Measurements from ENCODE around the gene KIF3B. TPM values are rescaled to one million over a fixed set of nuclear protein-coding genes. Genes with fewer than 3 reads are reported as not detected.
A peak's percentile ranks its signal among the peaks of the same experiment; 100 is the strongest.

KIF3B gene
- total RNA-seq, 1 experiment from 2014 or later = 15.7 TPM

DNA sequence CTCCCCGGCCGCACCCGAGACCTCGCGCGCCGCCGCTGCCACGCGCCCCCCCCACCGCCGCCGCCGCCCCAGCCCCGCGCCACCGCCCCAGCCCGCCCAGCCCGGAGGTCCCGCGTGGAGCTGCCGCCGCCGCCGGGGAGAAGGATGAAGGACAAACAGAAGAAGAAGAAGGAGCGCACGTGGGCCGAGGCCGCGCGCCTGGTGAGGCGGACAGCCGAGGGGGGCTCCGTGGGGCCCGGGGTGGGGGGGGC lies 81.1 kb downstream of the KIF3B start:
- peak overlapping the region; percentile 80 for H3K27ac ChIP-seq (ENCODE audit: low read length)
- H3K79me2 ChIP-seq (ENCODE audit: low read length) = peaks cover 55% of the 10 kb centered on the region
- no peaks in the 10 kb centered on the region for H3K36me3 ChIP-seq (ENCODE audit: insufficient read depth, low read length)
- no peak for DNase-seq
- peaks cover 78% of the 10 kb centered on the region for H3K4me1 ChIP-seq (ENCODE audit: low read length)
- no peaks in the 10 kb centered on the region for H3K9me2 ChIP-seq (replicated peaks; ENCODE audit: insufficient read depth, low read length)
- H3K27me3 ChIP-seq (ENCODE audit: low read length) = no peaks in the 10 kb centered on the region
- peak overlapping the region; percentile 98 for H3K4me2 ChIP-seq (ENCODE audit: low read depth, low read length, poor library complexity, severe bottlenecking)
- H3K9me3 ChIP-seq (ENCODE audit: low read length) = no peaks in the 10 kb centered on the region
- H3K4me3 ChIP-seq (ENCODE audit: low read length) = peak overlapping the region; percentile 74
- H2AFZ ChIP-seq (ENCODE audit: low read length) = no peak overlapping the region
- H3K9ac ChIP-seq (ENCODE audit: low read length) = peak overlapping the region; percentile 82
- H4K20me1 ChIP-seq (ENCODE audit: insufficient read depth, low read depth, low read length) = peaks cover 4% of the 10 kb centered on the region; the same call in 1 of the 2 replicates

DNA sequence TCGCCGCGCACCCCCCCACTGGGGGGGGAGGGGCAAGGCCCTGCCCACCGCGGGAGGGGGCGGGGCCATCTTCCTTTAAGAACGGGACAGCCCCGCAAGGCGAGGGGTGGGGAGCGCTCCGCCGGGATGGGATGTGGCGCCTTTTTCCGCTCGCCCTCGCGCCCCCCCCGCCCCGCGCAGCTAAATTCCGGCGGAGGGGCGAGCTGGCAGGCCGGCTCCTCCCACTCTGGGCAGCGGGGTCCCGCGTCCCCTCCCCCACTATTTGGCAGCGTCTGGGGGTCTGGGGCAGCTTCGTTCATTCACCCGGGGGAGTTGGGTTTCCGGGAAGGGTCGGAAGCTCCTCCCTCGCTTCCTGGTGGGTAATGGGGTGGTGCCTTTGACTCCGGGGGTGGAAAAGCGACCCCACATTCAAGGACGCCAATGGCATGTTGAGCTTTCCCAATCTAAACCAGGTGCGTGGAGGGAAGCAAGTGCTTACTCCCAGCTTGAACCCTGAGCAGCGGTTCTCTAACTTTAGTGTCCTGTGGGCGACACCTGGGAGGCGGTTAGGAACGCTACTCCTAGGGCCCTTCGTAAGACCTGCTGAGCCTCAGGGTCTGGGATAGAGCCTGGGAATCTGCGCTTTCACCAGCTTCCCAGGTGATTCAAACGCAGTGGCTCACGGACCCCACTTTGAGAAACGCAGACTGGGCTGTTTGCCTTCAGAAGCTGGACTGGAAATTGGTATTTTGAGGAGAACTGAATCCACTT lies 81.6 kb downstream of the KIF3B start:
- peak; percentile 84 for DNase-seq
- Histone ChIP-seq H3K27me3 (ENCODE audit: low read length) (no peaks in the 10 kb centered on the region), H4K20me1 (ENCODE audit: insufficient read depth, low read depth, low read length) (peaks cover 6% of the 10 kb centered on the region; the same call in 1 of the 2 replicates), H3K9me3 (ENCODE audit: low read length) (no peaks in the 10 kb centered on the region), H3K9ac (ENCODE audit: low read length) (peak overlapping the region; percentile 82), H3K79me2 (ENCODE audit: low read length) (peaks cover 60% of the 10 kb centered on the region), H3K9me2 (replicated peaks; ENCODE audit: insufficient read depth, low read length) (no peaks in the 10 kb centered on the region), H3K4me3 (ENCODE audit: low read length) (peak overlapping the region; percentile 74), H3K36me3 (ENCODE audit: insufficient read depth, low read length) (no peaks in the 10 kb centered on the region), H3K27ac (ENCODE audit: low read length) (peak overlapping the region; percentile 80), H2AFZ (ENCODE audit: low read length) (no peak overlapping the region), H3K4me2 (ENCODE audit: low read depth, low read length, poor library complexity, severe bottlenecking) (peak overlapping the region; percentile 98), H3K4me1 (ENCODE audit: low read length) (peaks cover 80% of the 10 kb centered on the region)

DNA sequence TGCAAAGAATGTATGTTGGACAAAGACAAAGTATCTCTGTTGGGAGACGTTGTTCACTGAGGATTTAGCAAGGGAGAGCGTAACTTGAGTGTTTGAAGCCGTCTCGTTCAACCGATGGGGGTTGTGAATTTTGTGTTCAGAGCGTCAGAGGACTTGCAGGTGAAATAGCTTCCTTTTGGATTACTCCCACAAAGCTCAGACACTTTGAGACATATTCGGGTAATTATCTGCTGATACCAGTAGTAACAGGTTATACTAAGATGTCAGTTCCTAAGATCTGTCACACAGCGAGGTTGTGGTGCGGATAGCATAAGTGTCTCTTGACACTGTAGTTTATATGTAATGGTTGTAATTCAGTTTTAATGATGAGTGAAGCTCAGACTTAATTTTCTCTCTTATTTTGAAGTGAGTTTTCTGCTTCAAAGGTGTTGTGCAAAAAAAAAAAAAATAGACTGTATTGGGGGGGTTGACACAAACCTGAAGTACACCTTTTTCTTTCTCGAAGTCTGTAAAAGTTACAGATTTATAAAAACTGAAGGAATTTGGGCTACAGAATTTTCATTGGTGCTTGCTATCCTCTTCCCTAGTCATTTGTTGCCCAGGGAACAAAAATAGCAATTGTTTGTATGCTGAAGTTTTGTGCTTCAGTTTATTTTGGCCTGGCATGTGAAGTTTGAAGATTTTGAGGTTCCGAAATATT lies 82.3 kb downstream of the KIF3B start:
- peaks cover 80% of the 10 kb centered on the region for H3K4me1 ChIP-seq (ENCODE audit: low read length)
- DNase-seq = peak; percentile 59
- H3K27ac ChIP-seq (ENCODE audit: low read length) = peak overlapping the region; percentile 80
- no peaks in the 10 kb centered on the region for H3K9me3 ChIP-seq (ENCODE audit: low read length)
- peak overlapping the region; percentile 82 for H3K9ac ChIP-seq (ENCODE audit: low read length)
- H2AFZ ChIP-seq (ENCODE audit: low read length) = no peak overlapping the region
- H4K20me1 ChIP-seq (ENCODE audit: insufficient read depth, low read depth, low read length) = peaks cover 6% of the 10 kb centered on the region; the same call in 1 of the 2 replicates
- H3K9me2 ChIP-seq (replicated peaks; ENCODE audit: insufficient read depth, low read length) = no peaks in the 10 kb centered on the region
- H3K27me3 ChIP-seq (ENCODE audit: low read length) = no peaks in the 10 kb centered on the region
- H3K36me3 ChIP-seq (ENCODE audit: insufficient read depth, low read length) = no peaks in the 10 kb centered on the region
- peak overlapping the region; percentile 98 for H3K4me2 ChIP-seq (ENCODE audit: low read depth, low read length, poor library complexity, severe bottlenecking)
- H3K79me2 ChIP-seq (ENCODE audit: low read length) = peaks cover 67% of the 10 kb centered on the region
- peak overlapping the region; percentile 74 for H3K4me3 ChIP-seq (ENCODE audit: low read length)

DNA sequence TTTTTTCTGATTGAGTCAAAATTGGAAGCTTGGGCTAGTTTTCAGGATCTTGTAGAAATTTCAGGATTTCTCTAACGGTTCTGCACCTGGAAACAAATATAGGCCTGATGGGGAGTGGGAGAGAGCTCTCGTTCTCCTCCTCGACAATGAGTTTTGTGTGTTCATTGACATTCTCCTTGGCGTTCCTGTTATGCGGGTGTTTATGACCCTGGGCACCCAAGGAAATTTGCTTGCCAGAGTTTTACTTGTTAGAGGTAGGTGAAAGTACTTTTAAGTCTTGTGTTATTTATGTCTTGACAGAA lies 82.8 kb downstream of the KIF3B start:
- Histone ChIP-seq H3K9me3 (ENCODE audit: low read length) (no peaks in the 10 kb centered on the region), H3K27me3 (ENCODE audit: low read length) (no peaks in the 10 kb centered on the region), H3K9ac (ENCODE audit: low read length) (peak overlapping the region; percentile 82), H3K4me1 (ENCODE audit: low read length) (peaks cover 80% of the 10 kb centered on the region), H3K79me2 (ENCODE audit: low read length) (peaks cover 72% of the 10 kb centered on the region), H4K20me1 (ENCODE audit: insufficient read depth, low read depth, low read length) (peaks cover 6% of the 10 kb centered on the region; the same call in 1 of the 2 replicates), H2AFZ (ENCODE audit: low read length) (no peak overlapping the region), H3K4me3 (ENCODE audit: low read length) (peak overlapping the region; percentile 74), H3K9me2 (replicated peaks; ENCODE audit: insufficient read depth, low read length) (no peaks in the 10 kb centered on the region), H3K4me2 (ENCODE audit: low read depth, low read length, poor library complexity, severe bottlenecking) (peak overlapping the region; percentile 98), H3K36me3 (ENCODE audit: insufficient read depth, low read length) (no peaks in the 10 kb centered on the region), H3K27ac (ENCODE audit: low read length) (peak overlapping the region; percentile 80)
- no peak for DNase-seq

DNA sequence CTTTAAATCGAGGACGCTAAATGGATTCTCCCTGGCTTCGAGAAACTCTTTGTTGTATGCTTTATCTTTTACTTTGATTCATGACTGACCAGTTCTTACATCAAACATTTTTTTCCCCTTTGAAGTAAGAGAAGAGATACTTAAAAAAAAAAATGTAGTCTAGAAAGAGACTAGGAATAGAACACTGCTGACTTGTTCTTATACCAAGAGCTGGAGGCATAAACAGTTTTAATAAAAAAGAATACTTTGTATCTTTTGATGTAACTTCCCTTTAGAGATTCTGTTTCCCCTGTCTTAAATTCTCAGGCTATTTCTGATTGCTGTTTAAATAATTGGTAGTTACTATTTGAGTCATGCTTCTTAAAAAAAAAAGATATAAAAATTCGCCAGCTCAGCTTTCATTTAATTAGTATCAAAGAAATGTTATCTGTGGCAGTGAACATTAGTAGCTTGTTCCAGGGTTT lies 85.5 kb downstream of the KIF3B start:
- Histone ChIP-seq H2AFZ (ENCODE audit: low read length) (no peak overlapping the region), H3K36me3 (ENCODE audit: insufficient read depth, low read length) (no peaks in the 10 kb centered on the region), H3K79me2 (ENCODE audit: low read length) (peaks cover 93% of the 10 kb centered on the region), H4K20me1 (ENCODE audit: insufficient read depth, low read depth, low read length) (peaks cover 6% of the 10 kb centered on the region; the same call in 1 of the 2 replicates), H3K27me3 (ENCODE audit: low read length) (no peaks in the 10 kb centered on the region), H3K4me3 (ENCODE audit: low read length) (no peak overlapping the region), H3K9me2 (replicated peaks; ENCODE audit: insufficient read depth, low read length) (no peaks in the 10 kb centered on the region), H3K9ac (ENCODE audit: low read length) (peak overlapping the region; percentile 8; the same call in 1 of the 2 replicates), H3K9me3 (ENCODE audit: low read length) (no peaks in the 10 kb centered on the region), H3K4me1 (ENCODE audit: low read length) (peaks cover 84% of the 10 kb centered on the region), H3K27ac (ENCODE audit: low read length) (peak overlapping the region; percentile 71), H3K4me2 (ENCODE audit: low read depth, low read length, poor library complexity, severe bottlenecking) (peak overlapping the region; percentile 56)
- peak; percentile 42 for DNase-seq

DNA sequence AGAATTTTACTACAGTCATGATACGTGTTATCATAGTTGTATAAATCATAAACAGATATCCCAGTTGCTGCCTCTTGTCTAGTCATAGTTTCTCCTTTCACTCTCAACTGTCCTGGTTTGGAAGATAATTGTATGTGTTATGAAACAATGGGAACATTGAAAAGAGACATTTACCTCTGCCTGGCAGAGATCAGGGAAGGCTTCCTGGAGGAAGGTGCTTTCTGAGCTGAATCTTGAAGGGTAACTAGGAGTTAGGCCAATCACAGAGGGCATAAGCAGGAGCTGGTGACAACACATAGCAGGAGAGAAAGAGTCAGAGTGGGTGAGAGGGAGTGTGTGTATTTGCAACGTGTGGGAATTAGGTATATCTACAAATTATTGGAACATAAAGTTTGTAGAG lies 86.0 kb downstream of the KIF3B start:
- H3K4me1 ChIP-seq (ENCODE audit: low read length) = peaks cover 90% of the 10 kb centered on the region
- H3K4me3 ChIP-seq (ENCODE audit: low read length) = no peak overlapping the region
- DNase-seq = no peak
- H3K4me2 ChIP-seq (ENCODE audit: low read depth, low read length, poor library complexity, severe bottlenecking) = peak overlapping the region; percentile 56
- no peaks in the 10 kb centered on the region for H3K36me3 ChIP-seq (ENCODE audit: insufficient read depth, low read length)
- no peak overlapping the region for H2AFZ ChIP-seq (ENCODE audit: low read length)
- H3K9ac ChIP-seq (ENCODE audit: low read length) = peak overlapping the region; percentile 8; the same call in 1 of the 2 replicates
- no peaks in the 10 kb centered on the region for H3K9me3 ChIP-seq (ENCODE audit: low read length)
- H3K27me3 ChIP-seq (ENCODE audit: low read length) = no peaks in the 10 kb centered on the region
- peaks cover 98% of the 10 kb centered on the region for H3K79me2 ChIP-seq (ENCODE audit: low read length)
- H3K9me2 ChIP-seq (replicated peaks; ENCODE audit: insufficient read depth, low read length) = no peaks in the 10 kb centered on the region
- peak overlapping the region; percentile 71 for H3K27ac ChIP-seq (ENCODE audit: low read length)
- H4K20me1 ChIP-seq (ENCODE audit: insufficient read depth, low read depth, low read length) = peaks cover 6% of the 10 kb centered on the region; the same call in 1 of the 2 replicates

DNA sequence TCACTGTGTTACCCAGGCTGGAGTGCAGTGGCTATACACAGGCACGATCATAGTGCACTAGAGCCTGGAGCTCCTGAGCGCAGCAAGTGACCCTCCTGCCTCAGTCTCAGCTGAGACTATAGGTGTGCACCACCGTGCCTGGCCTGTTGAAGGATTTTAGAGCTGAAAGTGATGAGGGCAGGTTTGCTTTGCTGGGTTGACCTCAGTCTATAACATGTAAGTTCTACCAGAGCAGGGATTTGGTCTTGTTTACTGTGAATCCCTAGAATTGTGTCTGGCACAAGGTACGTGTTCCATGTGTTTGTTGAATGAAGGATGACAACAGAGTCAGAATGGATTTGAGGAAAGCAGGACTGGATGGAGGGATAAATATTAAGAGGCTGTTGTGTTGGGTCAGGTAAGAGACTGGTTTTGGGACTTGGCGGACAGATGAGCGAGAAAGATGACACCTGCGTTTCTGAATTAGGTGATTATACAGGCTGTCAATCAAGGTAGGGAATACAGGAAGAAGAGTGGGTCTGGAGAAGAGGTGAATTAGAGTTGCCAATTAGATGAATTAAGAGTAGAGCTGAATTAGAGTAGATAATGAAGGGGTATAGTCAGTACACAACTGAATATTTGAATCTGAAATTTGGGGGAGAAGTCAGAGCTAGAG lies 87.2 kb downstream of the KIF3B start:
- H3K27me3 ChIP-seq (ENCODE audit: low read length) = no peaks in the 10 kb centered on the region
- no peaks in the 10 kb centered on the region for H3K9me3 ChIP-seq (ENCODE audit: low read length)
- peak overlapping the region; percentile 64 for H3K4me2 ChIP-seq (ENCODE audit: low read depth, low read length, poor library complexity, severe bottlenecking)
- peaks cover 8% of the 10 kb centered on the region; the same call in 1 of the 2 replicates for H3K36me3 ChIP-seq (ENCODE audit: insufficient read depth, low read length)
- H2AFZ ChIP-seq (ENCODE audit: low read length) = no peak overlapping the region
- peaks cover 99% of the 10 kb centered on the region for H3K79me2 ChIP-seq (ENCODE audit: low read length)
- H3K4me3 ChIP-seq (ENCODE audit: low read length) = no peak overlapping the region
- H3K27ac ChIP-seq (ENCODE audit: low read length) = peak overlapping the region; percentile 71
- no peaks in the 10 kb centered on the region for H3K9me2 ChIP-seq (replicated peaks; ENCODE audit: insufficient read depth, low read length)
- peaks cover 6% of the 10 kb centered on the region; the same call in 1 of the 2 replicates for H4K20me1 ChIP-seq (ENCODE audit: insufficient read depth, low read depth, low read length)
- no peak for DNase-seq
- H3K4me1 ChIP-seq (ENCODE audit: low read length) = peaks cover 97% of the 10 kb centered on the region
- no peak overlapping the region; the same call in 1 of the 2 replicates for H3K9ac ChIP-seq (ENCODE audit: low read length)

DNA sequence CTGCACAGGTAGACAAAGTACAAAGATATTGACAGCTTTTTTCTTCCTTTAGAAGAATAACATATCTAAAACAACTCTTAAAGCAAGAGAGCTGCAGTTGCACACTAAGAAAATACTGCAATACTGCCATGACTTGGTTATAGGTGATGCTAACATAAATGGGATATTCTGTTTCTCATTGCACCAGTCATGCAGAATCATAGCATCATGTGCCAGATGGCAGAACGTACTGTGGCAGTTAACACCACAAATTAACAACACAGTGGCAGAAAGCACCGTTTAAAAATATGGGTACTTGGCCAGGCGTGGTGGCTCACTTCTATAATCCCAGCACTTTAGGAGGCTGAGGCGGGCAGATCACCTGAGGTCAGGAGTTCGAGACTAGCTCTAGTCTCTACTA lies 88.1 kb downstream of the KIF3B start:
- H3K27ac ChIP-seq (ENCODE audit: low read length) = peak overlapping the region; percentile 80
- H2AFZ ChIP-seq (ENCODE audit: low read length) = no peak overlapping the region
- H3K4me1 ChIP-seq (ENCODE audit: low read length) = peaks cover 88% of the 10 kb centered on the region
- H4K20me1 ChIP-seq (ENCODE audit: insufficient read depth, low read depth, low read length) = peaks cover 6% of the 10 kb centered on the region; the same call in 1 of the 2 replicates
- no peaks in the 10 kb centered on the region for H3K9me2 ChIP-seq (replicated peaks; ENCODE audit: insufficient read depth, low read length)
- DNase-seq = no peak
- peaks cover 16% of the 10 kb centered on the region; the same call in 1 of the 2 replicates for H3K36me3 ChIP-seq (ENCODE audit: insufficient read depth, low read length)
- no peak overlapping the region for H3K4me3 ChIP-seq (ENCODE audit: low read length)
- H3K4me2 ChIP-seq (ENCODE audit: low read depth, low read length, poor library complexity, severe bottlenecking) = peak overlapping the region; percentile 64
- peaks cover 99% of the 10 kb centered on the region for H3K79me2 ChIP-seq (ENCODE audit: low read length)
- H3K9ac ChIP-seq (ENCODE audit: low read length) = 0 out of 2 replicates have a peak overlapping the region, but pooled peaks have one; percentile 7
- H3K27me3 ChIP-seq (ENCODE audit: low read length) = no peaks in the 10 kb centered on the region
- no peaks in the 10 kb centered on the region for H3K9me3 ChIP-seq (ENCODE audit: low read length)

All from Karpas-422 (cell line).